Thymus (tissue), 11 donors: Measurements from ENCODE around the gene PSG1. TPM values are rescaled to one million over a fixed set of nuclear protein-coding genes. Genes with fewer than 3 reads are reported as not detected.
"Not testable (repeated sequence)": the region's sequence is repeated elsewhere in the genome, so short reads cannot be mapped to it uniquely, and the experiment has no call there.

Experiments used
- DNase-seq, 9 donors: peaks; one replicate each; pipeline ENCODE4 v3.0.0-alpha.2; 2013; ENCODE audit warnings: low spot score in 9 of 9, low read depth in 6 of 9, missing footprints in 1 of 9
- H3K27ac ChIP-seq, 2 donors: one replicate each; pipeline ENCODE4 v1.5.1; 2013; ENCODE audit warnings: control low read depth in 1 of 2, low read depth in 1 of 2, low read length in 1 of 2, mild to moderate bottlenecking in 1 of 2, moderate library complexity in 1 of 2
- H3K27me3 ChIP-seq, 2 donors: one replicate each; pipeline ENCODE4 v1.5.1; 2013; ENCODE audit warnings: low read length in 1 of 2; ENCODE audit not compliant: control insufficient read depth in 2 of 2, insufficient read depth in 1 of 2
- H3K36me3 ChIP-seq, 2 donors: one replicate each; pipeline ENCODE4 v1.5.1; 2013; ENCODE audit warnings: low read length in 1 of 2, mild to moderate bottlenecking in 1 of 2, moderate library complexity in 1 of 2; ENCODE audit not compliant: control insufficient read depth in 2 of 2, insufficient read depth in 2 of 2
- H3K4me1 ChIP-seq, 2 donors: one replicate each; pipeline ENCODE4 v1.5.1; 2013; ENCODE audit warnings: low read length in 2 of 2; ENCODE audit not compliant: control insufficient read depth in 2 of 2, insufficient read depth in 2 of 2
- H3K4me3 ChIP-seq, 2 donors: one replicate each; pipeline ENCODE4 v1.5.1; 2013; ENCODE audit warnings: low read length in 2 of 2, control low read depth in 1 of 2, mild to moderate bottlenecking in 1 of 2
- H3K9me3 ChIP-seq, 2 donors: one replicate each; pipeline ENCODE4 v1.5.1; 2013; ENCODE audit warnings: low read length in 1 of 2, mild to moderate bottlenecking in 1 of 2; ENCODE audit not compliant: control insufficient read depth in 2 of 2, insufficient read depth in 1 of 2
- WGBS: extraction: QIAGEN DNeasy Blood & Tissue Kit; methylation state at CpG from one replicate; pipeline ENCODE4 v1.1.7; 2013; 5-methylcytosine and 5-hydroxymethylcytosine counted together
- polyA plus RNA-seq: library from polyadenylated mRNA; stranded (reverse); fragments of 200-250 nt; gene quantifications from one replicate; pipeline ENCODE4 v1.2.3, GENCODE V29; 2013
- total RNA-seq: library from RNA; stranded (reverse); fragments of 120-200 nt; gene quantifications from one replicate; pipeline ENCODE4 v1.2.4, GENCODE V29; 2013
- donor health status: healthy.

The PSG1 gene
- total and polyA plus RNA-seq, 2 donors, result 0.05 to 0.09 TPM

DNA sequence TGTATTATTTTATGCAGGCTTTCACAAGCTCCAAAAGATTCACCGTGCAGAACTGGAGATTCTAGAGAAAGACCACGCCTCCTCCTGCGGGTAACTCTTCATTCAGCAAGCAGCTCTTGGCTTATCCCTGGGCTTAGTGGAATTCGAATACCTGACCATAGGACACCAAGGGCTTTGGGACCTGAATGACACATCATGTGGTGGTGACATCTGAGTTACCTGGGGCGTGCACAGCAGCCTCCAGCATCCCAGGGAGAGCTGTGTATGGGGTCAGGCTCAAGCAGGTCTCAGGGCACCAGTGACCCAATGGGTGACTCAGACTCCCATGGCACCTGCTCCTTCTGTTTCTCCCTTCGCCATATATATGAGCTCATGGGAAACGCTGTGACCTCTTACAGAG, 10.9 kb upstream of the PSG1 start:
- H3K27me3 ChIP-seq, DNase-seq, H3K9me3 ChIP-seq, H3K27ac ChIP-seq, H3K4me3 ChIP-seq, H3K4me1 ChIP-seq, H3K36me3 ChIP-seq: not testable (repeated sequence)
- WGBS, result 93% methylated on average over 7 of the region's 7 CpGs

DNA sequence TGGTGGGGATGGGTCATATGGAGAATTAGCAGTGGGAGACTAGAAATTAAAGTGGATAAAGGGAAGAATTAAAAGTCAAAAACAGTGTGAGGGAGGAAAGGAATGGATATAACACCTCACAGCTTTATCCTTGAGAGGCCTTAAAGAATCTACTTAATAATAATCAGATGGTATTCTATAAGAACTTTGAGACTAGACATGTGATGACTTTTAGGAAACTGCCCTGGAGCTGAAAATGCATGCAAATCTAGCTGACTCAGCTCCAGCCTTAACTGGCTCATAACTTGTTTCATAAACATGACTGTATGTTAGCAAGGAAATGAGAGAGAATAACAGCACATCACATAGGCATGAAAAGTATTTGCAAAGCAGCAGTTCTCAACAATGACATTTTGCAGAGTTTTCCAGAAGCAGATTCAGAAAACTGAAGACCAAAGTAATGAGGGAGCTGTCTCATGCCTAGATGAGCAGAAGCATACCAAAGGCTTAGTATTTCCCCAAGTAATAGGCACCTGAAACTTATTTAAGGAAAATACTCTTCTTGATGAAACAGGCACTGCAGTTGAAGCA, 8.4 kb upstream of the PSG1 start:
- H3K9me3 ChIP-seq, H3K27ac ChIP-seq, H3K36me3 ChIP-seq, DNase-seq, H3K4me1 ChIP-seq, H3K27me3 ChIP-seq, H3K4me3 ChIP-seq: not testable (repeated sequence)

DNA sequence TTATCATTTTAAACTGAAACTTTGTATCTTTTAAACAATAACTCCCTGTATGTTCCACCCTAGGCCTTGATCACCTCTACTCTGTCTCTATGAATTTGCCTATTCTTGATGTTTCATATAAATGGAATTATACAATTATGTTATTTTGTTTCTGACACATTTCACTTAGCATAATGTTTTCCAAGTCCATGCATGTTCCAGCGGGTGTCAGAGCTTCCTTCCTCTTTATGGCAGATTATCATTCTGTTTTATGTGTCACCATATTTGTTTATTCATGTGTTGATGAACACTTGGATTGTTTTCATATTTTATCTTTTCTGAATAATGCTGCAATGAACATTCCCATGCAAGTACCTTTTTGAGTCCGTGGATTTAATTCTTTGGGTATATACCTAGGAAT, 3.2 kb upstream of the PSG1 start:
- DNase-seq, H3K27ac ChIP-seq, H3K27me3 ChIP-seq, H3K4me1 ChIP-seq, H3K9me3 ChIP-seq, H3K36me3 ChIP-seq, H3K4me3 ChIP-seq: not testable (repeated sequence)
- 76% methylated on average over 2 of the region's 2 CpGs for WGBS

DNA sequence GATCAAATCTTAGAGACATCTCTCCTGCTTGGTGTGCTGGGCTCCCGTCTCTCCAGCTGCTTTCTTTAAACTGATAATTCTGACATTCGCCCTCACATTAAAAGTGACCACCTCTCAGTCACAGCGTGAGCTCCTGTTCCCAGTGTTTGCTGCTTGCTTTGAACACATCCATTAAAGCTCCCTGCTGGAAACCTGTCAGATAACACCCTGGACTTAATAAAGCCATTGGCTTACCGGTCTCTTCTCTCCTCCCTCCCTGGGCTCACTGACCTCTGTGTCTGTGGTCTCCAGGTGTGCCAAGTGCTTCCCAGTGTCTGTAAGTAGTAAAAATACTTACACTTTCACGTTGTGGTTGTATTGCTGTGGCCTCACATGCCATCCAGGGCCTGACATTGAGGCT, 2.5 kb upstream of the PSG1 start:
- not testable (repeated sequence) for H3K4me3 ChIP-seq, DNase-seq, H3K36me3 ChIP-seq, H3K9me3 ChIP-seq, H3K27ac ChIP-seq, H3K27me3 ChIP-seq, H3K4me1 ChIP-seq
- WGBS, result 80% methylated on average over 5 of the region's 5 CpGs

DNA sequence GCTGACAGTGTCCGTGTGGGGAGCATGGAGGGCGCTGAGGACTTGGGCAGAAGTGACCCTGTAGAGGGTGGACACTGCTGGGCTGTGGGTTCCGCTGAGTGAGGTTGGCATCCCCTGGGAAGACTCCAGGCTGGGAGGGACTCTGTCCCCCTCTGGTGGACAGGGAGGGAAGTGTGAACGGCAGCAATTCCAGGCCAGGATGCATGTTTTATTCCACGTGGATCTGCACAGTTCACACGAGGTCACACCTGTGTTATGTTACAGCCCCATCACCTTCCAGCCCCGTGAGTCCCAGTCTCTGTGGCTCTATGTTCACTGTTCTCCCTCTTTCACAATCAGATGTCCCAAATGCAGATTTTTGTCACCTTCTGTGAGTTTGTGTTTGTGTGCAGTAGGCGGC, 1.8 kb upstream of the PSG1 start:
- not testable (repeated sequence) for H3K27ac ChIP-seq, H3K36me3 ChIP-seq, H3K27me3 ChIP-seq, H3K4me3 ChIP-seq, H3K9me3 ChIP-seq, DNase-seq, H3K4me1 ChIP-seq
- WGBS, result 70% methylated on average over 8 of the region's 8 CpGs

DNA sequence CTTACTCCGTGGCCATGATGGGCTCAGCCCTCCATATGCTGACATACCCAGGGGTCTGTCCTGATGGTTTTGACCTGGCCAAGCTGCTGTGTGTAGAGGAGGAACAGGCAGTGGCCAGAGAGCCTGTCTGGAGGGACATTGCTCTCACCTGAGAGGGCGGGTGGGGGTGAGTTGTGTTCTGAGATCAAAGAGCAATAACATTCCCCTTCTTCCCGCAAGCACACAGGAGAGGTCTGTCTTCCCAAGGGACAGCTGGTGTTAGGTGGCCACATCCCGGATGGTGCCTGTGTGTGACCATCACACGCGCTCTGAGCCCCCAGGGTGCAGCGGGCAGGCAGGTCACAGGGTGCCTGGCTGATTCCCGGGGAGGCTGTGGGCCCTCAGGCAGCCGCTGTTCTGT, 1.1 kb upstream of the PSG1 start:
- WGBS, result 90% methylated on average over 9 of the region's 9 CpGs
- DNase-seq, result not testable (repeated sequence)

DNA sequence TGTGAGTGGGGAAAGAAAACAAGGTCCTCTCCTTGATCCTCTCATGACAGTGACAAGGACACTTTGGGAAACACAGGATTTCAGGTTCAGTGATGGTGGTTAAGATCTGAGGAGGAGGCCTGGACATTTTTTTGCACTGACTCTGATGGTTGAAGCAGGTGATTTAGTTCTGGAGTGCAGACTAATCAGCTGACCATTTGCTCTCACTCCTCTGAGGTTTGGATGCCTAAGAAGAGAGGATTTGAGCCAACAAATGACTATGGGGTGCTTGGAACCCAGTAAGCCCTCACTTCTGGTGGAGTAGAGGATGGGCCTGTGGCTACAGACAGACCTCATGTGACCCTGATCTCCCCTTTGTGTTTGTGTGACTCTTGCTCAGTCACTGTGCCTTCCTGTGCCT, 2.9 kb downstream of the PSG1 start:
- not testable (repeated sequence) for H3K27me3 ChIP-seq, H3K9me3 ChIP-seq, DNase-seq, H3K4me1 ChIP-seq, H3K27ac ChIP-seq, H3K36me3 ChIP-seq, H3K4me3 ChIP-seq

More for the DNA sequence above, 1.1 kb upstream of the PSG1 start:
- H3K4me3 ChIP-seq, H3K9me3 ChIP-seq, H3K27me3 ChIP-seq, H3K27ac ChIP-seq, H3K36me3 ChIP-seq, H3K4me1 ChIP-seq: not testable (repeated sequence)

DNA sequence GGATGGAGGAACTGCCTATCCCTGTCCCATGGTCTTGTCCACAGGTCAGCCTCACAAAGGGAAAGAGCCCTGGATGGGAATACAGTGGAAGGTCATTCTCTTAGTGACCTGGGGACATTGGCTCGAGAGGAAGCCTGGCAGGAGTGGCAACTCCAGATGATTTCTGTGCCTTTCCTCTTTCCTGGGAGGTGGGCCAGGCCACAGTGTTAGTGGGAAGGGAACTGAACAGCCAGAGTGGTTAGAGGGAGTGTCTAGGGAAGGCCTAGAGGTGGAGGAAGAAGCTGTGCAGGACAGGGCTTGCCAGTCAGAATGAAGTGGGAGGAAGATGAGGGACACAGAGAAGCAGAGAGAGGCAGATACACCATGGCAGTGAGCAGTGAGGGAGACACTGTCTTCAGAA, 3.6 kb downstream of the PSG1 start:
- H3K4me3 ChIP-seq, H3K9me3 ChIP-seq, H3K36me3 ChIP-seq, H3K27me3 ChIP-seq, DNase-seq, H3K4me1 ChIP-seq, H3K27ac ChIP-seq: not testable (repeated sequence)
- WGBS, result 60% methylated on average over 1 of the region's 1 CpG

DNA sequence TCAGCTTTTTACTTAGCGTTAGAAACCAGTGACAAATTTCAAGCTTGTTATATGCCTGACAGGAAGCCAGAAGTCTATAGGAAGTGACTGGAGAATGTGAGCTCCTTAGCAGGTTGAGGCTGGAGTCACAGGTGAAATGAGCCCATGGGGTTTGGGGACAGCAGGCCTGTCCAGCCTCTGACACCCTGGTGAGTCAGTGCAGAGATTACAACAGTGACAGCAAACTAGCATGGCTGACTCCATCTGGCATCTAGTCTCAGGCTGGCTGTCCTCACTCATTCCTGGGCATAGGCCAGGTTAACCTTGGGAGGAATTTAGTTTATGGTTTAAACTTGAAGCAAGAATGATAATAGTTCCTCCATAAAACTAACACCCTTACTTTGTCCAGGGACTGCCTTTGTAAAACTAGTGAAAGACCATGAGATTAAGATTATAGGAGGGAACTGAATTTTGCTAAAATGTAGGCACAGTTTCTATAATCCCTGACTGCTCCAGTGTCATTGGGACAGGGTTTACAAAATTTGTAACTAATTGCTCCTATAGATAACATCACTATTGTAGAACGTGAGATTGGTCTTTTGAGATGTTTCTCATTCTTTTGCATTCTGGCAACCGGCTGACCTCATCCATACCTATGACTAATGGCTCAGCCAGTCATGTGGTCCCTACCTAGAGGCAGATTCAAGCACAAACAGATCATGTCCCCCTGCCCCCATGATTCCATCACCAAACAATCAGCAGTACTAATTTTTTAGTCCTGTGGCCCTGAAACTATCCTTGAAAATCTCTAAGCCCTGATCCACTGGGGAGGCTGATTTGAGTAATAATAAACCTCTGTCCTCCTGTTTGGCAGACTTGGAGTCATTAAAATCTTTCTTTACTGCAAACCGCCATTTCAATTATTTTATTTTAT, 4.4 kb downstream of the PSG1 start:
- H3K27me3 ChIP-seq, H3K4me3 ChIP-seq, DNase-seq, H3K36me3 ChIP-seq, H3K27ac ChIP-seq, H3K9me3 ChIP-seq, H3K4me1 ChIP-seq: not testable (repeated sequence)
- WGBS, result 88% methylated on average over 4 of the region's 4 CpGs
